Naive thymus-derived CD4-positive, alpha-beta T cell (primary cell): ENCODE results near the gene ICAM5. TPM values are rescaled to one million over a fixed set of nuclear protein-coding genes. Genes with fewer than 3 reads are reported as not detected.

ENCODE experiments used
- ATAC-seq: fragments of 150-1000 bp; cut with Tn5 transposase; 2 replicates; pipeline ENCODE4 v1.10.0; 2021; ENCODE audit warnings: mild to moderate bottlenecking, moderate library complexity
- CTCF ChIA-PET: fragments of 350-600 bp; sonication (Branson Sonifier 250); formaldehyde crosslinking; loops from one replicate; lab custom pipeline; 2021; ENCODE audit warnings: antibody characterized with exemption; lab: Charles Lee
- POLR2A ChIA-PET: fragments of 350-600 bp; sonication (Branson Sonifier 250); formaldehyde crosslinking; loops from one replicate; lab custom pipeline; 2021; ENCODE audit warnings: antibody characterized with exemption, inconsistent platforms; lab: Charles Lee
- DNase-seq, 9 donors: peaks; one replicate each; pipeline versions ENCODE4 v3.0.0 to v3.0.0-alpha.2; 2020 to 2022; ENCODE audit warnings: mixed read lengths in 1 of 9
- H3K27ac ChIP-seq: one replicate; pipeline ENCODE4 v1.7.0; 2013; ENCODE audit warnings: mild to moderate bottlenecking, low read depth, low read length, moderate library complexity
- H3K27me3 ChIP-seq, 2 donors: one replicate each; pipeline ENCODE4 v1.7.0; 2013; ENCODE audit warnings: low read length in 2 of 2, mild to moderate bottlenecking in 2 of 2, moderate library complexity in 2 of 2; ENCODE audit not compliant: control insufficient read depth in 2 of 2, insufficient read depth in 2 of 2
- H3K36me3 ChIP-seq, 3 experiments: 1 replicate in 2 of 3; 2 replicates in 1 of 3; pipeline ENCODE4 v1.7.0; 2013; ENCODE audit warnings: low read length in 3 of 3, mild to moderate bottlenecking in 3 of 3, moderate library complexity in 1 of 3; ENCODE audit not compliant: insufficient read depth in 3 of 3, control insufficient read depth in 2 of 3
- H3K4me1 ChIP-seq, 2 donors: one replicate each; pipeline ENCODE4 v1.7.0; 2013; ENCODE audit warnings: low read length in 2 of 2, mild to moderate bottlenecking in 2 of 2, moderate library complexity in 1 of 2; ENCODE audit not compliant: control insufficient read depth in 2 of 2, insufficient read depth in 2 of 2
- H3K4me3 ChIP-seq: 2 replicates; pipeline ENCODE4 v1.7.0; 2013; ENCODE audit warnings: mild to moderate bottlenecking, low read length
- H3K9me3 ChIP-seq, 3 experiments: 1 replicate in 2 of 3; 2 replicates in 1 of 3; pipeline ENCODE4 v1.7.0; 2013; ENCODE audit warnings: low read length in 3 of 3; ENCODE audit not compliant: control insufficient read depth in 2 of 3
- H3K27ac Mint-ChIP-seq, 9 donors: one replicate each; pipeline ENCODE4 v1.8.0; 2020 to 2022; ENCODE audit warnings: mixed read lengths in 9 of 9, mild to moderate bottlenecking in 8 of 9, moderate library complexity in 5 of 9, inconsistent platforms in 2 of 9
- H3K27me3 Mint-ChIP-seq, 5 donors: one replicate each; pipeline ENCODE4 v1.8.0; 2021 to 2022; ENCODE audit warnings: mixed read lengths in 5 of 5, mild to moderate bottlenecking in 1 of 5
- H3K36me3 Mint-ChIP-seq, 5 donors: one replicate each; pipeline ENCODE4 v1.8.0; 2020 to 2022; ENCODE audit warnings: mixed read lengths in 5 of 5, mild to moderate bottlenecking in 3 of 5, inconsistent platforms in 1 of 5
- H3K4me1 Mint-ChIP-seq, 7 donors: one replicate each; pipeline ENCODE4 v1.8.0; 2020 to 2022; ENCODE audit warnings: mixed read lengths in 7 of 7, mild to moderate bottlenecking in 3 of 7, inconsistent platforms in 1 of 7
- H3K4me3 Mint-ChIP-seq, 10 donors: one replicate each; pipeline ENCODE4 v1.8.0; 2020 to 2022; ENCODE audit warnings: mild to moderate bottlenecking in 10 of 10, mixed read lengths in 10 of 10, moderate library complexity in 6 of 10, inconsistent platforms in 2 of 10
- H3K9me3 Mint-ChIP-seq, 11 donors: one replicate each; pipeline ENCODE4 v1.8.0; 2020 to 2022; ENCODE audit warnings: mixed read lengths in 11 of 11, mild to moderate bottlenecking in 4 of 11, inconsistent platforms in 1 of 11, moderate library complexity in 1 of 11
- intact Hi-C, 2 donors: fragments of 100-400 bp; cut with micrococcal nuclease; formaldehyde crosslinking; loops; one replicate each; pipeline ENCODE4 v1.15.1; 2023
- polyA plus RNA-seq, 2 donors: library from polyadenylated mRNA; unstranded; fragments of 300-500 nt; fragmentation: Illumina TruSeq; gene quantifications; one replicate each; pipeline ENCODE4 v1.2.3, GENCODE V29; 2021
- total RNA-seq, 6 experiments: library from RNA in 5 of 6; stranded (reverse) in 5 of 6; gene quantifications; 1 replicate in 5 of 6; 2 replicates in 1 of 6; pipeline ENCODE4 v1.2.3 and lab custom pipeline; 2021 to 2026

The ICAM5 gene
- total and polyA plus RNA-seq, 7 experiments from 2014 or later: 0.46 to 2.4 (median 0.48) TPM; not detected in 4

GRCh38 chr19:10271543-10272086, 18.1 kb upstream of the ICAM5 start:
- intact Hi-C loops: loop anchor here (1.0 to 5.0 kb wide), 4 partner anchors 18 to 296 kb away; partner anchors contain the start of genes TYK2 (in 2 of the 2), CDKN2D (in 1 of the 2), ICAM5 (in 1 of the 2) and KRI1 (in 1 of the 2)
- H3K9me3 ChIP-seq: no peaks in the 10 kb centered on the region
- Mint-ChIP-seq H3K4me3 (peak overlapping the region; percentile 80 to 88 (median 86)), H3K27ac (peak overlapping the region; percentile 59 to 96 (median 86)), H3K9me3 (no peaks in the 10 kb centered on the region), H3K27me3 (no peaks in the 10 kb centered on the region), H3K4me1 (peaks cover 8 to 47% (median 23%) of the 10 kb centered on the region in 7 donors), H3K36me3 (peaks cover 0 to 14% (median 3%) of the 10 kb centered on the region in 5 donors)
- H3K27me3 ChIP-seq: no peaks in the 10 kb centered on the region
- ATAC-seq: peak; percentile 41
- POLR2A ChIA-PET: interaction anchor here (0.6 to 3.5 kb wide), 17 partner anchors 15 to 380 kb away, joined by 3 to 31 read pairs (median 4); partner anchors contain the start of genes FDX2, ICAM4, ICAM5 and MRPL4
- H3K4me3 ChIP-seq: peak overlapping the region; percentile 78
- peaks cover 7 to 13% of the 10 kb centered on the region in 2 donors for H3K4me1 ChIP-seq
- peak in 1 of 9 donors; percentile 12 for DNase-seq
- H3K27ac ChIP-seq: peak overlapping the region; percentile 75
- CTCF ChIA-PET: interaction anchor here (0.6 to 6.4 kb wide), 16 partner anchors 9 to 341 kb away, joined by 3 to 146 read pairs (median 5); partner anchors contain the start of genes ICAM4 and TYK2
- H3K36me3 ChIP-seq: peaks cover 0 to 9% (median 0%) of the 10 kb centered on the region in 3 experiments

GRCh38 chr19:10274589-10274988, 15.2 kb upstream of the ICAM5 start:
- Histone ChIP-seq H3K27me3 (no peaks in the 10 kb centered on the region), H3K4me3 (no peak overlapping the region), H3K36me3 (peaks cover 0 to 17% (median 0%) of the 10 kb centered on the region in 3 experiments), H3K9me3 (no peaks in the 10 kb centered on the region), H3K4me1 (peaks cover 6 to 13% of the 10 kb centered on the region in 2 donors), H3K27ac (no peak overlapping the region)
- ChIA-PET CTCF (interaction anchor here (1.1 to 1.5 kb wide), 2 partner anchors 114 to 116 kb away, joined by 4 to 15 read pairs; no protein-coding TSS in a partner anchor), POLR2A (interaction anchor here (1.1 kb wide), 1 partner anchor 13 kb away, joined by 3 read pairs; no protein-coding TSS in a partner anchor)
- Mint-ChIP-seq H3K27ac (peak overlapping the region in 4 of 9 donors; percentile 38 to 50 (median 44)), H3K4me3 (peak overlapping the region in 1 of 10 donors; percentile 45), H3K4me1 (peaks cover 8 to 50% (median 28%) of the 10 kb centered on the region in 7 donors), H3K27me3 (no peaks in the 10 kb centered on the region), H3K36me3 (peaks cover 0 to 18% (median 12%) of the 10 kb centered on the region in 5 donors), H3K9me3 (no peaks in the 10 kb centered on the region)
- intact Hi-C loops: loop anchor here (5.0 kb wide), 2 partner anchors 58 to 293 kb away; partner anchors contain the start of genes CDKN2D (in 1 of the 2), KRI1 (in 1 of the 2) and RAVER1 (in 1 of the 2)
- ATAC-seq (no peak), DNase-seq (no peak)

DNA sequence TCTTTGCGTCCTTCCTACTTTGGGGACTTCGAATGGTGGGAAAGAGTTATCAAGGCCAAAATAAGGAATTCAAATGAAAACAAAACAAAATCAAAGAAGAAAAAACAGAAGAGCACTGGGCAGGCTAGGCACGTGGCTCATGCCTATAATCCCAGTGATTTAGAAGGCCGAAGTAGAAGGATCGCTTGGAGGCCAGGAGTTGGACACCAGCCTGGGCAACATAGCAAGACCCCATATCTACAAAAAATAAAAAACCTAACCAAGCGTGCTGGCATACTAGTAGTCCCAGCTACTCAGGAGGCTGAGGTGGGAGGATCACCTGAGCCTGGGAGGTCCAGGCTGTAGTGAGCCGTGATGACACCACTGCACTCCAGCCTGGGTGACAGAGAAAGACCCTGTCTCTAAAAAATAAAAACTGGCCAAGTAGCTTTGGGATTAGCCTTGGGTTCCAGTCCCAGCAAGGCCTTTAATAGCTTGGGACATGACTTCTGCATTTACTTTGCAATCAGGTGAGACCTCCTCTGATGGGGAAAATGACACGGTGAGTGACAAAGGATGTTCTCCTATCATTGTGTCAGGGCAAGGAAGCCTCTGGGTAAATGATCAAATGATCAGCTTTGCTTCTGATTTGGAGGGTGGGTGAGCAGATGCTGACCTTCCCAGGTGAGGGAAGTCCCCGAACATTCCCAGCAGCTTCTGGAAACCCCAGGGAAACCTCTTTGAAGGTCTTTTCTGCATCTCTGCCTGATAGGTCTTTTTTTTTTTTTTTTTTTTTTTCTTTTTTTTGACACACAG, 11.8 kb upstream of the ICAM5 start:
- Mint-ChIP-seq H3K4me1 (peaks cover 8 to 33% (median 9%) of the 10 kb centered on the region in 7 donors), H3K27me3 (no peaks in the 10 kb centered on the region), H3K27ac (peak overlapping the region in 1 of 9 donors; percentile 9), H3K4me3 (no peak overlapping the region), H3K36me3 (peaks cover 0 to 24% (median 16%) of the 10 kb centered on the region in 5 donors), H3K9me3 (no peaks in the 10 kb centered on the region)
- Histone ChIP-seq H3K4me1 (peaks cover 0 to 3% of the 10 kb centered on the region in 2 donors), H3K27ac (no peak overlapping the region), H3K9me3 (no peaks in the 10 kb centered on the region), H3K36me3 (peaks cover 0 to 17% (median 0%) of the 10 kb centered on the region in 3 experiments), H3K4me3 (no peak overlapping the region), H3K27me3 (no peaks in the 10 kb centered on the region)
- DNase-seq (no peak), ATAC-seq (no peak)
- POLR2A ChIA-PET: no interaction called here
- intact Hi-C loops: no loop called here
- CTCF ChIA-PET: interaction anchor here (0.8 to 1.2 kb wide), 2 partner anchors 8 to 113 kb away, joined by 4 read pairs; no protein-coding TSS in a partner anchor

GRCh38 chr19:10278935-10279334, 10.8 kb upstream of the ICAM5 start:
- Histone ChIP-seq H3K4me3 (no peak overlapping the region), H3K36me3 (peaks cover 0 to 26% (median 0%) of the 10 kb centered on the region in 3 experiments), H3K4me1 (peaks cover 0 to 3% of the 10 kb centered on the region in 2 donors), H3K27me3 (no peaks in the 10 kb centered on the region), H3K9me3 (no peaks in the 10 kb centered on the region), H3K27ac (no peak overlapping the region)
- ChIA-PET POLR2A (no interaction called here), CTCF (interaction anchor here (0.8 to 1.2 kb wide), 2 partner anchors 9 to 112 kb away, joined by 4 read pairs; no protein-coding TSS in a partner anchor)
- ATAC-seq (no peak), DNase-seq (no peak)
- H3K4me3 Mint-ChIP-seq: peak overlapping the region in 1 of 10 donors; percentile 20
- peaks cover 0 to 24% (median 16%) of the 10 kb centered on the region in 5 donors for H3K36me3 Mint-ChIP-seq
- H3K9me3 Mint-ChIP-seq: no peaks in the 10 kb centered on the region
- peaks cover 7 to 34% (median 9%) of the 10 kb centered on the region in 7 donors for H3K4me1 Mint-ChIP-seq
- intact Hi-C loops: no loop called here
- no peaks in the 10 kb centered on the region for H3K27me3 Mint-ChIP-seq
- peak overlapping the region in 1 of 9 donors; percentile 7 for H3K27ac Mint-ChIP-seq

- peaks cover 0 to 31% (median 0%) of the 10 kb centered on the region in 3 experiments for H3K36me3 ChIP-seq
These were observed 9.9 kb upstream of the ICAM5 start for GRCh38 chr19:10279737-10280442.

More at GRCh38 chr19:10279737-10280442, 9.9 kb upstream of the ICAM5 start:
- peaks cover 0 to 3% of the 10 kb centered on the region in 2 donors for H3K4me1 ChIP-seq
- no peak overlapping the region for H3K4me3 ChIP-seq
- Mint-ChIP-seq H3K27ac (peak overlapping the region in 4 of 9 donors; percentile 3 to 86 (median 32)), H3K4me3 (no peak overlapping the region), H3K9me3 (no peaks in the 10 kb centered on the region), H3K27me3 (no peaks in the 10 kb centered on the region), H3K36me3 (peaks cover 2 to 21% (median 15%) of the 10 kb centered on the region in 5 donors), H3K4me1 (peaks cover 4 to 28% (median 8%) of the 10 kb centered on the region in 7 donors)
- H3K27me3 ChIP-seq: no peaks in the 10 kb centered on the region
- CTCF ChIA-PET: interaction anchor here (2.0 kb wide), 1 partner anchor 9 kb away, joined by 14 read pairs; the partner anchor contains the start of gene ICAM1
- DNase-seq (no peak), ATAC-seq (no peak)
- POLR2A ChIA-PET: interaction anchor here (0.6 kb wide), 1 partner anchor 11 kb away, joined by 6 read pairs; no protein-coding TSS in a partner anchor
- no peak overlapping the region for H3K27ac ChIP-seq
- no peaks in the 10 kb centered on the region for H3K9me3 ChIP-seq
- intact Hi-C loops: no loop called here
